Spinal cord (tissue), 10 donors: Measurements from ENCODE around the gene TLNRD1. TPM values are rescaled to one million over a fixed set of nuclear protein-coding genes. Genes with fewer than 3 reads are reported as not detected.
"Not testable (repeated sequence)": the region's sequence is repeated elsewhere in the genome, so short reads cannot be mapped to it uniquely, and the experiment has no call there.

Experiments
- DNase-seq, 6 donors: peaks; one replicate each; pipeline versions ENCODE4 v3.0.0 to v3.0.0-alpha.2; 2013 to 2015; ENCODE audit warnings: low spot score in 6 of 6, low read depth in 4 of 6
- H3K27ac ChIP-seq: one replicate; pipeline ENCODE4 v1.5.1; 2013; ENCODE audit warnings: low read depth, low read length, control low read depth
- H3K27me3 ChIP-seq: one replicate; pipeline ENCODE4 v1.6.1; 2013; ENCODE audit warnings: low read length; ENCODE audit not compliant: control insufficient read depth, insufficient read depth
- H3K36me3 ChIP-seq: one replicate; pipeline ENCODE4 v1.6.1; 2013; ENCODE audit warnings: low read length; ENCODE audit not compliant: control insufficient read depth, insufficient read depth
- H3K4me1 ChIP-seq: one replicate; pipeline ENCODE4 v1.6.1; 2013; ENCODE audit warnings: low read length; ENCODE audit not compliant: control insufficient read depth, insufficient read depth
- H3K4me3 ChIP-seq: one replicate; pipeline ENCODE4 v1.5.1; 2013; ENCODE audit warnings: low read depth, low read length, control low read depth
- H3K9me3 ChIP-seq: one replicate; pipeline ENCODE4 v1.6.1; 2013; ENCODE audit warnings: low read length; ENCODE audit not compliant: control insufficient read depth, insufficient read depth
- WGBS: methylation state at CpG from one replicate; pipeline ENCODE4 v1.1.5; 2013; ENCODE audit warnings: missing lambda C conversion rate; ENCODE audit not compliant: insufficient coverage; 5-methylcytosine and 5-hydroxymethylcytosine counted together
- long read RNA-seq, 4 donors: transcript quantifications; one replicate each; lab custom pipeline, GENCODE V29; 2026
- polyA plus RNA-seq, 2 donors: library from polyadenylated mRNA; unstranded; fragments of 120-200 nt; gene quantifications; one replicate each; pipeline ENCODE4 v1.2.1, GENCODE V29; 2013; ENCODE audit not compliant: insufficient read length in 2 of 2
- total RNA-seq, 2 donors: library from RNA; depleted of rRNA in 1 of 2; stranded (reverse); fragments of 120-200 nt in 1 of 2; fragments of >200 nt in 1 of 2; gene quantifications; one replicate each; pipeline versions ENCODE4 v1.2.3 to v1.2.4, GENCODE V29; 2013 to 2014
- donor health status: healthy.

The TLNRD1 gene
- total RNA-seq (1 to 10 TPM; 4.3 to 8.0 TPM), polyA plus RNA-seq (10 to 100 TPM; 11.9 to 12.0 TPM)
- long read RNA-seq, donor 1, full-length matches to known transcripts: 30 of 30 reads
- long read RNA-seq, donor 1, partial matches to known transcripts: 0 of 30 reads
- long read RNA-seq, donor 1, other reads (novel, unspliced or antisense): 0 of 30 reads
- long read RNA-seq, donor 2, full-length matches to known transcripts: 14 of 14 reads
- long read RNA-seq, donor 2, partial matches to known transcripts: 0 of 14 reads
- long read RNA-seq, donor 2, other reads (novel, unspliced or antisense): 0 of 14 reads
- long read RNA-seq, donor 3, full-length matches to known transcripts: 24 of 24 reads
- long read RNA-seq, donor 3, partial matches to known transcripts: 0 of 24 reads
- long read RNA-seq, donor 3, other reads (novel, unspliced or antisense): 0 of 24 reads
- long read RNA-seq, donor 4, full-length matches to known transcripts: 55 of 55 reads
- long read RNA-seq, donor 4, partial matches to known transcripts: 0 of 55 reads
- long read RNA-seq, donor 4, other reads (novel, unspliced or antisense): 0 of 55 reads

DNA sequence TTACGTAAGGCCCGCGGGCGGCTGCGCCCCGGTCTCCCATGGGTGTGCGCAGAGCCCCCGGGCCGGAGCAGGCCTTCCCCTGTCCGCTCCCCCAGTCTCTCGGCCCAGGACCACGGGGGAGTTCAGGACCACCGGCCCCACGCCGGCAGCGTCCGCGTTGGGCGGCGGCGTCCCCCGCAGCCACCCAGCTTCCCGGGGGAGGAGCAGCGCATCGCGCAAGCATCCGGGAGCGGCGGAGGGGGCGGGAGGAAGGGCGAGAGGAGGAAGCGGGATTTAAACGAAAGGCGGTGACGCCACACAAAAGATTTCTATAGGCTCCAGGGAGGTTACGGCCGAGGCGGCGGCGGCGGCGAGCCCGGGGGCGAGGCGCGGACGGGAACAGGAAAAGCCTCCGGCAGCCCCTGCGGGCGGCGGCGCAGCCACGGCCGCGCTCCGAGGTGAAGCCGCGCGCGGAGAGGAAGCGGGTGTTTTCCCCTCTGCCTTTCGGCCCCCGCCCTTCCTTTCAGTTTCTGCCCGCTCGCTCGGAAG lies at the start of gene TLNRD1:
Gene TLNRD1, plus strand, starts transcription at position 300 of the 528 bp plus-strand sequence. CDS start 1,349 bp downstream, outside the sequence.
- peak within 1 kb of the TSS; percentile 85 for H3K4me3 ChIP-seq
- peaks cover 12% of the 10 kb centered on the region for H3K4me1 ChIP-seq
- DNase-seq: peak in 4 of 6 donors; percentile 70 to 97 (median 89)
- H3K36me3 ChIP-seq: peaks cover 12% of the 10 kb centered on the region
- no peaks in the 10 kb centered on the region for H3K27me3 ChIP-seq
- H3K9me3 ChIP-seq: no peaks in the 10 kb centered on the region
- WGBS: under 1% methylated on average over 66 of the region's 66 CpGs
- peak within 1 kb of the TSS; percentile 86 for H3K27ac ChIP-seq

DNA sequence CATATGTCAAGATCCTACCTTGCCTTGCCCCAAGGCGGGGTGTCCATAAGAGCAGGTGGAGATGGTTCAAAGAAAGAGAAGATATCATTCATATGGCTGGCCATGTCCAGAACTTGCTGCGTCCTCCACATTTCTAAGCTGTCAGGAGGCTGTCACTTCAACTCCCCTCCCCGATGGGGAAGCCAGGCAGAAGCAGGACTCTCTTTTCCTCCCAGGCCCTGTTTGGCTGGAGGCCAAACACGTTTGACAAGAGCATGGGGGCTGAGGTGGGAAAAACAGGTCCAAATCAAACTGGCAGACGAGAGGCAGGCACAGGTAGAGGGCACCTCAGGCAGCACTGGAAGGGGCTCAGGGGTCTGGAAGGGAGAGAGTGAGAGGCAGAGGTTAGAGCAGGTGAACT lies 48.8 kb upstream of the TLNRD1 start:
- Histone ChIP-seq H3K4me1 (peaks cover 7% of the 10 kb centered on the region), H3K27me3 (no peaks in the 10 kb centered on the region), H3K36me3 (peaks cover 31% of the 10 kb centered on the region), H3K9me3 (no peaks in the 10 kb centered on the region), H3K27ac (no peak overlapping the region), H3K4me3 (no peak overlapping the region)
- no peak for DNase-seq
- 73% methylated on average over 3 of the region's 5 CpGs for WGBS

DNA sequence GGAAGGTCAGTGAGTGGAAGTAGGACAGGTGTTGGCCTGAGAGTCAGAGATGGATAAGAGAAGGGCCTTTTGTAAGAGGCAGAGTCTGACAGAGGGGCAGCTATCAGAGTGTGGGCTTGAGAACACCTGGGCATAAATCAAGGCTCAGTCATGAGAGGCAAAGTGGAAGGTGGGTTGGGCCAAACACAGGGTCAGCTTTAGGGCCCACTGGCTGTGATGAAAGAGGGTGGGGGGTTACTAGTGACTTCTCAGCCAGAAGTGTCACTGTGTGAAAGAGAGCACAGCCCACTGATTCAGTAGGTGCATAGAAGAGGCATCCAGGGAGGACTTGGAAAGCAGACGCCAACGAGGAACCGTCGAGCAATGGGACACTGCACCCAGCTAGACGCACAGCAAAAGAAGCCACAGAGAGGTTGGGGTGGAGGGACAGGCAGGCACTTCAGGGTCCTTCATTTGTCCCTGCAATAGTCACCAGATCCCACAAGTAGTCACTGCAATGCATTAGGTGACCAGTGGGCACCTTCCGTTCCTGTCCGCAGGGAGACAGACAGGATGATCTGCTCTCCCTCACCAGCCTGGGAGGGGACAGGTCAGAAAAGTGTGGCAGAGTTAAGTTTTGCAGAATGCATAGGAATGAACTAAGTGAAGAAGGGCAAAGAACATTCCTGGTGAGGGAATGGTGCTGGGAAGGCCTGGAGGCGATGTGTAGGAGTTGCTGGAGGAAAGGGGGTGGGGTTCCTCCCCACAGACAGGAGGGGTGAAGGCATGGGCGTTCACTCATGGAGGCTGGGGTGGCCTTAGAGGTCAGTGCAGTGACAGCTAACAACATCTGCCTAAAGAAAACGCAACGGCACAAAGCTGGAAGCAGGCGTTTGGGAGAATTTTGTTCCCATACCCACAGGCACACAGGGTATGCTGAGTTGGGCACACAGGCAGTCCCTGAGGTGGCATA lies 47.4 kb upstream of the TLNRD1 start:
- Histone ChIP-seq H3K4me3 (no peak overlapping the region), H3K36me3 (peaks cover 29% of the 10 kb centered on the region), H3K27me3 (no peaks in the 10 kb centered on the region), H3K27ac (no peak overlapping the region), H3K9me3 (no peaks in the 10 kb centered on the region), H3K4me1 (peaks cover 7% of the 10 kb centered on the region)
- DNase-seq: no peak
- 94% methylated on average over 11 of the region's 12 CpGs for WGBS

DNA sequence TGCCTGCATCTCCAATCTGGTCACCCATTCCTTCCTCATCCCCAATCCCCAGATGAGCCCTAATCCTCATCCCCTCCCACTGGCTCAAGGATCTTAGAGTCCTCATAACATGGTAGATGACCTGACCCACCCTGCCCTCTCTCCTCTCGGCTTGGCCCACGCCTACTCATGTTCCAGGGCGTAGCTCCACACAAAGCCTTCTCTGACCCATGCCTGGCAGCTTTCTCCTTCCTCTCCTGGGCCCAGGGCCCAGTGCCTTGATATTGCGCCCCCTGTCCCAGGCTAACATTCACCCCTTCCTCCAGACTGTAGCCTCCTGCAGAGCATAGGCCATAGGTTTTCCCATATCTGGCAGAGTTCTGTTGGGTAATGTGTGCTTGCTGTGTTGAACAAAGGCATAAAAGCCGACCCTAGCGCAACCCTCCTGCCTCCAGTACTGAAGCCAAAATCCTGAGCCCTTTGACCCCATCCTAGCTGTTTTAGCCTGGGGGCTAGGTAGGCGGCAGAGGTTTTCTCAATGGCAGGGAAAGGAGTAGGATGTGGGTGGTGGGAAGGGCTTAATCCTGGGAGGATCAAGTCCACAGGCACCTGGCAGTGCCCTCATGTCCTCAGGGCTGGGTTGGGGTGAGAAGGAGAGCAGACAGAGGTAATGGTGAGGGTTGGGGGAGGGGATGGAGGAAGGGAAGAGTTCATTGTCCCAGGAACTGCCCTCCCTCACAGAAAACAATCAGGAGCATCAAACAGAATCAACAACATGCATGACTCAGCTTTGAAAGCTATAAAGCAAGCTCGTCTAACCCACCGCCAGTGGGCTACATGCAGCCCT lies 46.6 kb upstream of the TLNRD1 start:
- Histone ChIP-seq H3K4me3 (no peak overlapping the region), H3K4me1 (peaks cover 7% of the 10 kb centered on the region), H3K36me3 (peaks cover 20% of the 10 kb centered on the region), H3K27ac (no peak overlapping the region), H3K9me3 (no peaks in the 10 kb centered on the region), H3K27me3 (no peaks in the 10 kb centered on the region)
- 90% methylated on average over 4 of the region's 9 CpGs for WGBS
- DNase-seq: no peak

DNA sequence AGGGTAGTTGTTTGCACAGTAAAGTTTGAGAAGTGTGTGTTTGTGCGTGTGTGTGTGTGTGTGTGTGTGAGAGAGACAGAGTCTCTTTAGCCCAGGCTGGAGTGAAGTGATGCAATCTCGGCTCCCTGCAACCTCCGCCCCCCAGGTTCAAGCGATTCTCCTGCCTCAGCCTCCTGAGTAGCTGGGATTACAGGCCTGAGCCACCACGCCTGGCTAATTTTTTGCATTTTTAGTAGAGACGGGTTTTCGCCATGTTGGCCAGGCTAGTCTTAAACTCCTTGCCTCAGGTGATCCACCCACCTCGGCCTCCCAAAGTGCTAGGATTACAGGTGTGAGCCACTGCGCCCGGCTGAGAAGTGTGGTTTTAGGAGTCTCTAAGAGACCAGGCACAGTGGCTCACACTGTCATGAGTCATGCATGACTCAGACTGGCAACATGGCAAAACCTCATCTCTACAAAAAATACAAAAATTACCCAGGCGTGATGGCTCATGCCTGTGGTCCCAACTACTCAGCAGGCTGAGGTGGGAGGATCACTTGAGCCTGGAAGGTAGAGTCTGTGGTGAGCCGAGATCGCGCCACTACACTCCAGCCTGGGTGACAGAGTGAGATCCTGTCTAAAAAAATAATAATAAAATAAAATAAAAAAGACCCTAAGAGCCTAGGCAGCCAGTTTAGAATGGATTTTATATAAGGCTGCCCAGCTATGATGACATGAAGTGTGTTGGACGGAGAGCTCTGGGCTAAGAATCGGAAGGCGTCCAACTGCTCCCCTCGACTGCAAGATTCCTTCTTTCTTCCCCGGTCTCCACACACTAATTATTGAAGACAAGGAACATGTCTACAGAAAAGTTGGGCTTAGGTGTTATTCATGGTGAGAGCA lies 44.9 kb upstream of the TLNRD1 start:
- 98% methylated on average over 8 of the region's 19 CpGs for whole genome bisulfite sequencing
- not testable (repeated sequence) for H3K4me1 ChIP-seq, H3K27me3 ChIP-seq, H3K36me3 ChIP-seq, DNase-seq, H3K27ac ChIP-seq, H3K9me3 ChIP-seq, H3K4me3 ChIP-seq

GRCh38 chr15:80957556-80957955 lies 43.2 kb upstream of the TLNRD1 start:
- Histone ChIP-seq H3K9me3 (no peaks in the 10 kb centered on the region), H3K27ac (no peak overlapping the region), H3K4me3 (no peak overlapping the region), H3K4me1 (peaks cover 7% of the 10 kb centered on the region), H3K36me3 (peaks cover 2% of the 10 kb centered on the region), H3K27me3 (no peaks in the 10 kb centered on the region)
- DNase-seq: no peak
- 79% methylated on average over 2 of the region's 2 CpGs for WGBS

DNA sequence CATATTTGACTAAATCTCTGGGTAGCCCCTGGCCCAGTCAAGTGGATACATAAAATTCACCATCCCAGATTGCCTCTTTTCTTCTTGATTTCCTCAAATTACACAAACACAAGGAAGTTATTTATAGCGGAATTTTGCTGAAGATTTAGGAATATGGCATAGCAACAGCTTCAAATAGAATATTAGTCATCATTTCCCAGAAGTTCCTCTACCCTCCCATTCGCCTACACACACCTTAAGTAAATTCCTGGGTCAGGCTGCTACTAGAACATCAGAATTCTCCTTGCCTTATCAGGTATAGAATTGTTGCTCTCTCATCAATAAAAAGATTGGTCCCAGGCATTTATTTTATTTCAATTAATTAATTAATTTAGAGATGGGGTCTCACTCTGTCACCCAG lies 42.7 kb upstream of the TLNRD1 start:
- Histone ChIP-seq H3K4me1 (peaks cover 7% of the 10 kb centered on the region), H3K4me3 (no peak overlapping the region), H3K9me3 (no peaks in the 10 kb centered on the region), H3K27ac (no peak overlapping the region), H3K36me3 (peaks cover 2% of the 10 kb centered on the region), H3K27me3 (no peaks in the 10 kb centered on the region)
- no peak for DNase-seq
- WGBS: no CpG with 5 or more reads among the region's 2 CpGs

DNA sequence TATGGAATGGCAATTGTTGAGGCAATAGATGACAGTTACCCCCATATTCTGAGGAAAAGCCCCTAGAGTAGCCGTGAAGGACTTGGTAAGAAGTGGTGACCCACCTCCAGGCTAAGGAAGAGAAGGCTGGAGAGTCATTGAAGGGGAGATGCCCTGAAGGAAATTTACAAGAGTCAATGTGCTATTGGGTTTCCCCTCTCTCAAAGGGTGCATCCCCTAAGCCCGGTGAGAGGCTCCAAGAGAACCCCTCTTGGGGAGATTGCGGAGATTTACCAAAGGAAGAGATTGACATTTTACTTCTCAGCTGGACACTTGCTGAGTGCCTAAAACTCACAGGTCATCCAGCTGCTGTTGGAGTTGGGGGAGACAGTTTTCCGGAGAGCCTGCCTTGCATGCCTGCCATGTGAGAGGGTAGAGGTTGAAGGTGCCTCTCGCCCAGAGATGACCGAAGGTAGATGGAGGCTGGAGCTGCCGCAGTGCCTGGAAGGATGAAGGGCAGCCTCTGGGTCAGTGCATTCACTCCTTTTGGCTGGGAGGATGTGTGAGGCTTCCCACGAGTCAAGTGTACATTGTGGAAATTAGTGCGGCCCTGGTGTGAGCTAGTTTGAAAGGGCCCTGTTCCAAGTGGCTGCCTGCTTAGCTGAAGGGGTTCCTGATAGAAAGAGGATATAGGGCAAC lies 41.8 kb upstream of the TLNRD1 start:
- H3K9me3 ChIP-seq: no peaks in the 10 kb centered on the region
- no peak for DNase-seq
- no peak overlapping the region for H3K27ac ChIP-seq
- H3K4me1 ChIP-seq: peaks cover 5% of the 10 kb centered on the region
- H3K36me3 ChIP-seq: peaks cover 2% of the 10 kb centered on the region
- no peaks in the 10 kb centered on the region for H3K27me3 ChIP-seq
- H3K4me3 ChIP-seq: no peak overlapping the region
- WGBS: 100% methylated on average over 8 of the region's 9 CpGs
